GM15510 (cell line): Measurements from ENCODE around the gene CYSTM1.

Experiments
- POLR2A ChIP-seq: IDR thresholded peaks from 3 replicates; pipeline ENCODE4 v1.6.1; 2011; ENCODE audit warnings: borderline replicate concordance; ENCODE audit not compliant: insufficient read length; ENCODE audit errors: extremely low read depth

The CYSTM1 gene

DNA sequence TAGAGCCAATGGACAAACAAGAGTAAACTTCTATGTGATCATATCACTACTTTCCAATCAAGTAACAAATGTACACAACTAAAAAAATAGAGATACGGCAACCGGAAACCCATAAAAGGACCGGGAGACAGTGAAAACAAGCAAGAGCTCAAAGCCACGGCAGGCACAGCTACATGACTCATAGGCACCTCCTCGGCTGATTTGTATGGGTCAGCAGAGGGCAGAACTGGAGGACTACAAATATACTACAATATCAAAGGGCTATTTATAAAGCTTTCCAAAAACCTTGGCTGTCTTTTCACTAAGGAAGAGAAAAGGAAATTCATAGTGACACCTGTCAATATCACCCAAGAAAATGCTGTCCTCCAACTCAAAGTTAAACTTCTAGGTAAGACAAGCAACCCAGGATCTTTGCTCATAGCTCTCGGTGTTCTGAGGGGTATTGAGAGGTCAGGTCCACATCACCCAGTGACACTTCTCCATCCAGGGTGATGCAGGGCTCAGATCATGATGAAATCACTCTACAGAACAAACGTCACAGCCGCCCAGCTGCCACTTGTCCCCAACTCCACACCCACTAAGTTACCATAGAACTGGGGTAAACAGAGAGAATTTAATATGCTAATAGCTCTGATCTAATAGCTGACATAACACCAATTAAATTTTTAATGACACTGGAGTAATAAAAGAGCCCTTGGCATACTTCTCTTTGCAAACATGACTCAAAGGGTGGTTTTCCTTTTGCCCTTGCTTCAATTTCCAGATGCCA is 86.6 kb downstream of the CYSTM1 start:
- no peak for TF ChIP-seq POLR2A

- TF ChIP-seq POLR2A, result no peak
These were observed 87.2 kb downstream of the CYSTM1 start for GRCh38 chr5:140262221-140262620.

DNA sequence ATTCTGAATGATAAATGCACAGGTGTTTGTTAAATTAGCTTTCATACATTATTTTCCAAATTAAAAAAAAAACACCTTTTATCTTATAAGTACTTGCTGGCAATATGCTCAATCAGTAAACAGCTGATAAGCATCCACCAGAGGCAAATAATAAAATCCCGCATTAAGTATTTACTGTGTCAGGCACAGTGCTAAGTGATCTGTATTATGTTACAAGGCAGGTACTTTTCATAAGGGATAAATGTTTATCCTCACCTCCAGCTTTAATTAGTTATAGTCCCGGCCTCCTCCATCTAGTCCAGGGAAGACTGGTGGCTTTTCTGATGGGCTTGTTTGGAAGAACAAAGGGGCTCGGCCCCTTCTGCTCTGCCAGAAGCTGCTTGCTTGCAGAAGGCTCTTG is 87.9 kb downstream of the CYSTM1 start:
- TF ChIP-seq POLR2A, result no peak

GRCh38 chr5:140265845-140266244 is 90.9 kb downstream of the CYSTM1 start:
- no peak for TF ChIP-seq POLR2A

- no peak for TF ChIP-seq POLR2A
These were observed 91.6 kb downstream of the CYSTM1 start for GRCh38 chr5:140266471-140267200.

DNA sequence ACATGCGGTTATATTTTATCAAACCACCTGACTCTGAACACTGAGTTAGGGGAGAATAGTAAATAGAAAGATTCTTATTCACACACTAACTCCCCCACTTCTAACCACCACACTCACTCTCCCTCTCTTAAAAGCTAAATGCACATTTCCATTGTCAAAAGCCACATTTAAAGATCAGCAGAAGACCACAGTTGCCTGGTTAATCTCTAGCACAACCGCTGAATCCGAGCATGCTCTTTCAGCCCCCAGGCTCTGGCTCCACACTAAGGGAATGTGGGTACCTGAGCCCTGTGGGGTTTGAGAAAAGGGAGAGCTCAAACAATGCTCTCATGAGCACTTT is 92.2 kb downstream of the CYSTM1 start:
- no peak for TF ChIP-seq POLR2A

DNA sequence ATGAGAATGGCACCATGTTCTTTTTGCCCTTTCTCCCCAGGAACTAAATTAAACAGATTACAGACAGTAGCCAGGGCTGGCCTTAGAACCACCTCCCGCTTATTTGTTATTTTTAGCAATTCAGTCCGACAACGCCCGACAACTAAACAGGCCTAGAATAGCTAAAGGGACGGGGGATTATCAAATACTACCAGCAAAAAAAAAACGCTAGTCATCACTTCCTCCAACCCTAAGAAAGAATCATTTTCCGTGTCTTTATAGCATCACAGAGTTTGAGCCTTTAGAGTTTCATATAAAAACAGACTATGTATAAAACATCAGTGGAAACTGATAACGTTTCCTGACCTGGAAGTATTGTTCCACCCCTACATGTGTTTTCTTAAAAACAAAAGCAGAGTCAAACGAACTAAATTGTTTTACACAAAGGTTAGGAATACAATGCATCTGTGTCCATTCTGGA is 92.6 kb downstream of the CYSTM1 start:
- no peak for TF ChIP-seq POLR2A

- TF ChIP-seq POLR2A, result no peak
These were observed 95.0 kb downstream of the CYSTM1 start for GRCh38 chr5:140270008-140270407.

- no peak for TF ChIP-seq POLR2A
These were observed 98.5 kb downstream of the CYSTM1 start for GRCh38 chr5:140273401-140273877.

- TF ChIP-seq POLR2A, result no peak
These were observed 100.8 kb downstream of the CYSTM1 start for GRCh38 chr5:140275837-140276236.

DNA sequence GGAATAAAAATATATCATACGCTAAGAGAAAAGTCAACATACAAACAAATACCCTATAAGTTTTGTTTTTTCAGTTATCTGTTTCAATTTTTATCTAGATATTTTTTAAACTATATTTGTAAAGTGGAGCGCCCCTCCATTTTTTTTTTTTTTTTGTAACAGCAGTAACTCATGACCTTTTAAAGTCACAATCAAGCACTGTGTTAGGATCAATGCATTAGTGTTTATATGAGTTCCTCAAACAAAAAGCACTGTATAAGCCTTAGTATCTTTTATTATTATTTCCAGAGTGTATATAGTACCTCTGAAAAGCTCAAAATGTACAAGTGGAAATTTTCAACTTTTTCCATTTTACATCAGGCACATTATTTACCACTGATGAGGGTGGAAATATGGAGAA is 107.3 kb downstream of the CYSTM1 start:
- no peak for TF ChIP-seq POLR2A

- TF ChIP-seq POLR2A, result no peak
These were observed 109.0 kb downstream of the CYSTM1 start for GRCh38 chr5:140284013-140284412.

- TF ChIP-seq POLR2A, result no peak
These were observed 111.4 kb downstream of the CYSTM1 start for GRCh38 chr5:140286424-140286823.

DNA sequence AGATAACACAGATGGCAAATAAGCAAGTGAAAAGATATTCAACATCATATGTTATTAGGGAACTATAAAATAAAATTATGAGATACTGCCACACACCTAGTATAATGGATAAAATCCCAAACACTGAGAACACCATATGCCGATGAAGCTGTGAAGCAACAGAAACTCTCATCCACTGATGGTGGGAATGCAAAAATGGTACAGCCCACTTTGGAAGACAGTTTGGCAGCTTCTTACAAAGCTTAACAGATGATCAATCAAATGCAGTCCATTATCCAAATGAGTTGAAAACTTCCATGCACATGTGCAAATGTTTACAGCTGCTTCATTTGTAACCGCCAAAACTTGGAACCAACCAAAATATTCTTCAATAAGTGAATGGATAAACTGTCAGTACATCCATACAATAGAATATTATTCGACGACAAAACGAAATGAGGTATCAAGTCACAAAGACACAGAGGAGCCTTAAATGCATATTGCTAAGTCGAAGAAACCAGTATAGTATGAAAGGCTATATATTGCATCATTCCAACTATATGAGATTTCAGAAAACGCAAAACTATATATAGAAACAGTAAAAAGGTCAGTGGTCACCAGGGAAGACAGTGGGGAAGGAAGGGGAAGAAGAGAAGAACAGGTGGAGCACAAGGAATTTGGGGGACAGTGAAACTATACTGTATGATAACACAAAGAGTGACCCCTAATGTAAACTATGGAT is 113.0 kb downstream of the CYSTM1 start:
- no peak for TF ChIP-seq POLR2A
